Effector memory CD8-positive, alpha-beta T cell (primary cell): ENCODE results near the gene AGAP1.
A peak's percentile ranks its signal among the peaks of the same experiment; 100 is the strongest.
"Not testable (repeated sequence)": the region's sequence is repeated elsewhere in the genome, so short reads cannot be mapped to it uniquely, and the experiment has no call there.

Experiments used
- ATAC-seq: fragments of 150-1000 bp; cut with Tn5 transposase; replicated peaks from 2 replicates; pipeline ENCODE4 v1.10.0; 2021; ENCODE audit warnings: mild to moderate bottlenecking, moderate library complexity
- DNase-seq, 3 experiments: peaks; one replicate each; pipeline ENCODE4 v3.0.0; 2021
- H3K27ac Mint-ChIP-seq, 2 donors: one replicate each; pipeline ENCODE4 v1.8.0; 2022; ENCODE audit warnings: mild to moderate bottlenecking in 2 of 2, mixed read lengths in 2 of 2, moderate library complexity in 2 of 2
- H3K27me3 Mint-ChIP-seq, 2 donors: one replicate each; pipeline ENCODE4 v1.8.0; 2022; ENCODE audit warnings: mixed read lengths in 2 of 2
- H3K36me3 Mint-ChIP-seq: one replicate; pipeline ENCODE4 v1.8.0; 2022; ENCODE audit warnings: mild to moderate bottlenecking, moderate library complexity, mixed read lengths; ENCODE audit not compliant: insufficient read depth
- H3K4me1 Mint-ChIP-seq, 2 donors: one replicate each; pipeline ENCODE4 v1.8.0; 2022; ENCODE audit warnings: low read depth in 2 of 2, mixed read lengths in 2 of 2
- H3K4me3 Mint-ChIP-seq, 2 donors: one replicate each; pipeline ENCODE4 v1.8.0; 2022; ENCODE audit warnings: mild to moderate bottlenecking in 2 of 2, mixed read lengths in 2 of 2, moderate library complexity in 2 of 2
- H3K9me3 Mint-ChIP-seq, 2 donors: one replicate each; pipeline ENCODE4 v1.8.0; 2022; ENCODE audit warnings: mixed read lengths in 2 of 2

Gene AGAP1

DNA sequence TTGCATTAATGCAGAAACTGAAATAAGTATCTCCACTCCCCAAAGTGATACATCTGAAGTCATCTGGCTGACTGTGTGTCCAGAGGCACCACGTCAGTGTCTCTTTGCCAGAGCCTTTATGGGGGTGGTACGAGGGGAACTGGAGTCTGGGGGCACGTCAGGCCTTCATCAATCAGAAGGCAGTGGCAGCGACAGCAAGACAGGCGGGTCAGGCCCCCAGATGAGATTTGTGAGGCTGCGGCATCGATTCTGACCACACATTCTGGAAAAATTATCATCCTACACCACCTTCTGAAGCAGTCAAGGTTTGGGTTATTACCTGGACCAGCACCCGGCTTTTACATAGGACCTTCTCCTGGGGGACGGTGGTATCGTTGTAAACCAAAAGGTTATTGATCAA, 450.7 kb downstream of the AGAP1 start:
- no peak overlapping the region for H3K4me3 Mint-ChIP-seq
- peaks cover 13% of the 10 kb centered on the region for H3K36me3 Mint-ChIP-seq
- ATAC-seq (no peak), DNase-seq (no peak)
- no peak overlapping the region for H3K27ac Mint-ChIP-seq
- H3K27me3 Mint-ChIP-seq, result peaks cover 2% of the 10 kb centered on the region in 2 donors
- H3K4me1 Mint-ChIP-seq, result peaks cover 0 to 3% of the 10 kb centered on the region in 2 donors
- no peaks in the 10 kb centered on the region for H3K9me3 Mint-ChIP-seq

- Mint-ChIP-seq H3K4me3 (no peak overlapping the region), H3K36me3 (peaks cover 13% of the 10 kb centered on the region), H3K9me3 (no peaks in the 10 kb centered on the region), H3K27ac (no peak overlapping the region), H3K4me1 (peaks cover 0 to 10% of the 10 kb centered on the region in 2 donors), H3K27me3 (peaks cover 8% of the 10 kb centered on the region in 2 donors)
- ATAC-seq, result no peak
- DNase-seq, result no peak
Observed at GRCh38 chr2:235945608-235946140, 451.8 kb downstream of the AGAP1 start.

DNA sequence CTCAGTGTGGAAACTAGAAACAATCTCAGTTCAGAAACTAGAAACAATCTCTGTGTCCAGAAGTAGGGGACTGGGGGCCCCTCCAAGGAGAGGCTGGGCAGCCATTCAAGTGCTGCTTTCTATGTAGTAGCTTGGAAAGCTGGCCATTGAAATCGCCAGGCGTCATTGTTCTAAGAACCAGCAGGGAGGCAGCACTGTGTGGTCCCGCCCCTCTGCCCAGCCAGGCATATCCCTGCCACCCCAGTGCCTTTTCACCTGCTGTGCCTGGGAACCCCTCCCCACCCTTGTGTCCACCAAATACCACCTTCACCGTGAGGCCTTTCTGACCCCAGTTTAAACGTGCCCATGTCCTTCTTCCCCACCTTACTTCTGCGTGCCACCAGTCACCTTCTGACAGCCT, 452.7 kb downstream of the AGAP1 start:
- Mint-ChIP-seq H3K4me1 (peaks cover 3 to 13% of the 10 kb centered on the region in 2 donors), H3K27me3 (peaks cover 8% of the 10 kb centered on the region in 2 donors), H3K36me3 (peaks cover 13% of the 10 kb centered on the region), H3K4me3 (no peak overlapping the region), H3K27ac (no peak overlapping the region), H3K9me3 (no peaks in the 10 kb centered on the region)
- ATAC-seq (no peak), DNase-seq (no peak)

- H3K36me3 Mint-ChIP-seq, result peaks cover 13% of the 10 kb centered on the region
- H3K4me1 Mint-ChIP-seq, result peaks cover 8 to 17% of the 10 kb centered on the region in 2 donors
- DNase-seq, result not testable (repeated sequence)
Observed at GRCh38 chr2:235947055-235947454, 453.2 kb downstream of the AGAP1 start.

DNA sequence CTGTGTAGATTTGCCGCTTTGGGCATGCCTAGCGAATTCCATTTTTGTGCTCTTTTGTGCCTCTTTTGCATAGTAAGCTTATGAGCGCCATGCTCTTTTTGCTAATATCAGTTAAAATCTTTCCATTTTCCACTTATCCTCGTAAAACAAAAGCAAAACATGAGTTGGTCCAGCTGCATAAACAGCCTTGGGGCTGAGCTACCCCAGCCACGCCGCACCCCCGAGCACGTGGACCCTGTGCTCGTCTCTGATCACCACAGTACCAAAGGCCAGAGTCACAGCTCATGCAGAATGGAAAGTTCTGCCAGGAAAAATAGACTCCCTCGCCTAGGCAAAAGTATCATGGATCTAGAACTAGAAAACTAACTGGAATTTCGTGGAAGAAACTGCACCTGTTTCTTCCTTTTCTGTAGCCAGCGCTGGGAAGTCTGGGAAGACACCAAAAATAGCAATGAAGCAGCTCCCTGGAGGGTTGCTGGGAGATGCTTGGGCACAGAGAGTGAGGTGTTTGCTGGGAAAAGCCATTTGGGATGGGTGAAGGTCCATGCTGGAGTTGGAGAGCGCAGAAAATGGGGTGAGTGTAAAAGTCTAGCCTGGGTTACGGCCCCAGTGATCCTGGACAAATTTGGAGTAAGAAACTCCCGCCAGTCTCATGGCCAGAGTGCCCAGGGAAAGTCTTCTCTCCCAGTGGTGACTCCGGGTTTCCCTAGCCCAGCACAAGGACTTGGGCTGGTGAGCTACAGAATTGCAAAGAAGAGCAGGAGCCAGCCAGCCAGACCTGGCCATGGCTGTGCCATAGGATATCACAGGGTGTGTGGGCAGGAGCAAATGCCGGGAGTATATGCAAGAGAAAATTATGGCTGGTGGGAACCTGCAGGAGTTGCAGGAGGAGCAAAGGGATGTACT, 456.0 kb downstream of the AGAP1 start:
- Mint-ChIP-seq H3K4me3 (peak overlapping the region in 1 of 2 donors; percentile 31), H3K36me3 (peaks cover 10% of the 10 kb centered on the region), H3K4me1 (peaks cover 16 to 24% of the 10 kb centered on the region in 2 donors), H3K27me3 (peaks cover 8% of the 10 kb centered on the region in 2 donors), H3K27ac (no peak overlapping the region), H3K9me3 (no peaks in the 10 kb centered on the region)
- no peak for DNase-seq
- no peak for ATAC-seq

More at GRCh38 chr2:235947055-235947454, 453.2 kb downstream of the AGAP1 start:
- not testable (repeated sequence) for H3K27ac Mint-ChIP-seq, H3K27me3 Mint-ChIP-seq, ATAC-seq, H3K4me3 Mint-ChIP-seq, H3K9me3 Mint-ChIP-seq

- ATAC-seq (no peak), DNase-seq (no peak)
- Mint-ChIP-seq H3K27ac (no peak overlapping the region), H3K4me1 (peaks cover 19 to 25% of the 10 kb centered on the region in 2 donors), H3K9me3 (no peaks in the 10 kb centered on the region), H3K4me3 (peak overlapping the region in 1 of 2 donors; percentile 31), H3K27me3 (peaks cover 8% of the 10 kb centered on the region in 2 donors), H3K36me3 (peaks cover 7% of the 10 kb centered on the region)
Observed at GRCh38 chr2:235950473-235950809, 456.6 kb downstream of the AGAP1 start.

GRCh38 chr2:235951493-235951892, 457.6 kb downstream of the AGAP1 start:
- peak overlapping the region in 1 of 2 donors; percentile 60 for H3K27ac Mint-ChIP-seq
- no peaks in the 10 kb centered on the region for H3K9me3 Mint-ChIP-seq
- H3K36me3 Mint-ChIP-seq, result no peaks in the 10 kb centered on the region
- no peak for ATAC-seq
- DNase-seq, result no peak
- no peak overlapping the region for H3K4me3 Mint-ChIP-seq
- H3K4me1 Mint-ChIP-seq, result peaks cover 19 to 25% of the 10 kb centered on the region in 2 donors
- H3K27me3 Mint-ChIP-seq, result peaks cover 8% of the 10 kb centered on the region in 2 donors

GRCh38 chr2:235951982-235952381, 458.1 kb downstream of the AGAP1 start:
- ATAC-seq (peak; percentile 91), DNase-seq (peak; percentile 8 to 21 (median 18))
- H3K4me1 Mint-ChIP-seq, result peaks cover 19 to 25% of the 10 kb centered on the region in 2 donors
- no peak overlapping the region for H3K4me3 Mint-ChIP-seq
- H3K27ac Mint-ChIP-seq, result peak overlapping the region in 1 of 2 donors; percentile 60
- peaks cover 8% of the 10 kb centered on the region in 2 donors for H3K27me3 Mint-ChIP-seq
- no peaks in the 10 kb centered on the region for H3K9me3 Mint-ChIP-seq
- H3K36me3 Mint-ChIP-seq, result no peaks in the 10 kb centered on the region

DNA sequence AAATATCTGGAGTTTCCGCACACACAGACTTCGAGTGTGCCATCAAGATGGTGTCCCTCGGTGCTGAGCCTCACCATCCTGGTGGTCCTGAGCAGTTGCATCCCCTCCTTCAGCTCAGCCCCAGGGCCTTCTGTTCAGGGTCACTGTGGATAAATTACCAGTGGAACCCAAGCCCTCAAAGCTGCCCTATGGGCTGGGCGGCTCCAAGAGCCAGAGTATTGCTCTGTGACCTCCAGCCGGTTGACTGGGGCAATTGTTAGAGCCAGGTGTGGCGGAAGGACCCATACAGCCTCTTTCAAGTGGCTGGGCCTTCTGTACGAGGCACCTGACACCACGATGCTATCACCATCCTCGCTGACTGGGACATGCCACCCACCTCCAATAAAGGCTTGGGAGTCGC, 458.9 kb downstream of the AGAP1 start:
- DNase-seq, result no peak
- Mint-ChIP-seq H3K36me3 (no peaks in the 10 kb centered on the region), H3K27me3 (peaks cover 8% of the 10 kb centered on the region in 2 donors), H3K9me3 (no peaks in the 10 kb centered on the region), H3K27ac (no peak overlapping the region), H3K4me3 (no peak overlapping the region), H3K4me1 (peaks cover 19 to 25% of the 10 kb centered on the region in 2 donors)
- ATAC-seq, result no peak

GRCh38 chr2:235954281-235954680, 460.4 kb downstream of the AGAP1 start:
- Mint-ChIP-seq H3K4me3 (peak overlapping the region; percentile 2 to 53), H3K27ac (no peak overlapping the region), H3K27me3 (peaks cover 8% of the 10 kb centered on the region in 2 donors), H3K36me3 (no peaks in the 10 kb centered on the region), H3K4me1 (peaks cover 19 to 24% of the 10 kb centered on the region in 2 donors), H3K9me3 (no peaks in the 10 kb centered on the region)
- DNase-seq, result no peak
- no peak for ATAC-seq

- peak overlapping the region; percentile 2 to 53 for H3K4me3 Mint-ChIP-seq
- peak overlapping the region in 1 of 2 donors; percentile 70 for H3K27ac Mint-ChIP-seq
- peak; percentile 45 for ATAC-seq
- peaks cover 2 to 3% of the 10 kb centered on the region in 2 donors for H3K27me3 Mint-ChIP-seq
- DNase-seq, result no peak
- H3K36me3 Mint-ChIP-seq, result no peaks in the 10 kb centered on the region
- H3K9me3 Mint-ChIP-seq, result no peaks in the 10 kb centered on the region
- H3K4me1 Mint-ChIP-seq, result peaks cover 19% of the 10 kb centered on the region in 2 donors
Observed at GRCh38 chr2:235954888-235955480, 461.1 kb downstream of the AGAP1 start.

- Mint-ChIP-seq H3K36me3 (no peaks in the 10 kb centered on the region), H3K4me3 (no peak overlapping the region), H3K27me3 (no peaks in the 10 kb centered on the region), H3K9me3 (no peaks in the 10 kb centered on the region), H3K27ac (no peak overlapping the region), H3K4me1 (peaks cover 16 to 19% of the 10 kb centered on the region in 2 donors)
- ATAC-seq (no peak), DNase-seq (no peak)
Observed at GRCh38 chr2:235955664-235956063, 461.8 kb downstream of the AGAP1 start.

DNA sequence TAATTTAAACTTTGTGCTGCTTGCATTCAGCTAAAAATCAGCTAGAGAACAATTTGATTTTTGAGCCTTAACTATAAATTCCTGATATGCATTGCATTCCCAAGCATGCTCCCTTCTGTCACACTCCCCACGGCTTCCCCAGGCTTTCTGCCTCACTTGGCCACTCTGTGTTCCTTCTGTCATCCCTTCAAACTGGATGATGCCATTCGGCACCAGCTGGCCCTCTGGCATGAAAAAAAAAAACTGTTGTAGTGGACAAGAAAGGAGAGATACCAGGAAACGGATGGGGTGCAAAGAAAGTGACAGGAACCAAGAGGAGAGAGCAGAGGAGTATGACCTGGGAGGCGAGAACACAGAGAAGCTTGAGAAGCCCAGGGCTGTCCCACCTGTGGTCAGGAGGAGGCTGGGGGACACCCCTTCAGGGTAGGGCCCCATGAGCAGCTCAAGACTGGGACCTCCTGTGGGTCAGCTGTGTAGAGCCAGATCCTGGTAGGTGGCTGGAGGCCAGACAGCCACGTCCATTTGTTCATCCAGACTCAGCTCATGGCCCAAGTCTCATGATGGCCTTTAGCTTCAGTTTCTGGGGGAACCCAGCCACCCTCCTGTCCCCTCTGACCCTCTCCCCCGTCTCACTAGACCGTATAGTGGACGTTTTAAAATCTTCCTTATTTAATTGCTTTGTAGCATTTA, 462.6 kb downstream of the AGAP1 start:
- Mint-ChIP-seq H3K4me3 (no peak overlapping the region), H3K27me3 (no peaks in the 10 kb centered on the region), H3K4me1 (peaks cover 14 to 18% of the 10 kb centered on the region in 2 donors), H3K36me3 (peaks cover 3% of the 10 kb centered on the region), H3K27ac (no peak overlapping the region), H3K9me3 (no peaks in the 10 kb centered on the region)
- ATAC-seq (no peak), DNase-seq (no peak)
